GM10266 (cell line): ENCODE data around the gene TBX10.
"Not testable (repeated sequence)": the region's sequence is repeated elsewhere in the genome, so short reads cannot be mapped to it uniquely, and the experiment has no call there.

ENCODE experiments used
- DNase-seq: peaks from one replicate; pipeline ENCODE4 v3.0.0; 2012; ENCODE audit errors: extremely low spot score
- TF ChIP-seq, protein P1 (sequence below): IDR thresholded peaks from 2 replicates; pipeline ENCODE4 v1.5.1; 2012; ENCODE audit warnings: mild to moderate bottlenecking, low read depth; ENCODE audit not compliant: control insufficient read depth, insufficient read depth; ENCODE audit errors: missing control alignments

TBX10 gene

DNA sequence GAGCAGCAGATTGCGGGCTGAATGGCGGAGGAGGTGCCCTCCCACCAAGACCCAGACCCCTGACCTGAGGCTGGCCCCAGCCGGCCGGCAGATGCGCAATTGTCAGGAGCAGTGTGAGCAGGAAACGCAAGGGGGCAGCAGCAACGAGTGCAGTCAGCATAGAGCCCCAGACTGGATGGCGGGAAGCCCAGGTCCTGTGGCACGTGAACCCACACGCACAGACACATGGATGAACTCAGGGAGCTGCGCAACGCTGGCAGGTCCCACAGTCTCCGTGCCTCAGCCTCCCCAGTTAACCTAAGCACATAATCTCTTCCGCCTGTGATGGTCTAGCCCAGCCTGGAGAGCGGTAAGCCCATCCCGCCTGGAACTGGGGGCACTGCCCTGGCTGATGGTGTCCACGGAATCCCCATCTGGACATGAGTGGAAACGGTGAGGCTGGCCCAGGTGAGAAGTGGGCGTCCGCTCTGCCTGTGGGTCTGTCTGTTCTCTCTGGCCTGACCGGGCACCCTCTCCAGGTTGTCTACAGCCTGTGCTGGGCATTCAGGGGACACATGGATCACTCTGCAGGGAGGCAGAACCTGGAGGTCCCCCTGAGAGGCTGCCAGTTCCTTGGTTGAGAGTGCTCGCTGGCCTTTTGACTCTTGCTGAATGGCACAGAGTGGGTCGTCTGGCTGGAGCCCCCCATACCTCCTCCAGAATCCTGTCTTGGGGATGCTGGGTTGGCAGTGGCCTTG, 626 bp upstream of the TBX10 start:
- no peak for DNase-seq
- TF ChIP-seq, protein P1, sequence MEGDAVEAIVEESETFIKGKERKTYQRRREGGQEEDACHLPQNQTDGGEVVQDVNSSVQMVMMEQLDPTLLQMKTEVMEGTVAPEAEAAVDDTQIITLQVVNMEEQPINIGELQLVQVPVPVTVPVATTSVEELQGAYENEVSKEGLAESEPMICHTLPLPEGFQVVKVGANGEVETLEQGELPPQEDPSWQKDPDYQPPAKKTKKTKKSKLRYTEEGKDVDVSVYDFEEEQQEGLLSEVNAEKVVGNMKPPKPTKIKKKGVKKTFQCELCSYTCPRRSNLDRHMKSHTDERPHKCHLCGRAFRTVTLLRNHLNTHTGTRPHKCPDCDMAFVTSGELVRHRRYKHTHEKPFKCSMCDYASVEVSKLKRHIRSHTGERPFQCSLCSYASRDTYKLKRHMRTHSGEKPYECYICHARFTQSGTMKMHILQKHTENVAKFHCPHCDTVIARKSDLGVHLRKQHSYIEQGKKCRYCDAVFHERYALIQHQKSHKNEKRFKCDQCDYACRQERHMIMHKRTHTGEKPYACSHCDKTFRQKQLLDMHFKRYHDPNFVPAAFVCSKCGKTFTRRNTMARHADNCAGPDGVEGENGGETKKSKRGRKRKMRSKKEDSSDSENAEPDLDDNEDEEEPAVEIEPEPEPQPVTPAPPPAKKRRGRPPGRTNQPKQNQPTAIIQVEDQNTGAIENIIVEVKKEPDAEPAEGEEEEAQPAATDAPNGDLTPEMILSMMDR: peak; percentile 65

- TF ChIP-seq, protein P1: no peak
- no peak for DNase-seq
Observed at GRCh38 chr11:67638535-67639437, 777 bp downstream of the TBX10 start.

- DNase-seq: not testable (repeated sequence)
Observed at GRCh38 chr11:67637441-67637840, 2.1 kb downstream of the TBX10 start.

GRCh38 chr11:67636962-67637361, 2.6 kb downstream of the TBX10 start:
- no peak for DNase-seq
- TF ChIP-seq, protein P1: no peak

GRCh38 chr11:67635231-67635521, 4.4 kb downstream of the TBX10 start:
- TF ChIP-seq, protein P1: no peak
- no peak for DNase-seq

GRCh38 chr11:67634366-67635230, 5.0 kb downstream of the TBX10 start:
- no peak for DNase-seq
- TF ChIP-seq, protein P1: no peak

DNA sequence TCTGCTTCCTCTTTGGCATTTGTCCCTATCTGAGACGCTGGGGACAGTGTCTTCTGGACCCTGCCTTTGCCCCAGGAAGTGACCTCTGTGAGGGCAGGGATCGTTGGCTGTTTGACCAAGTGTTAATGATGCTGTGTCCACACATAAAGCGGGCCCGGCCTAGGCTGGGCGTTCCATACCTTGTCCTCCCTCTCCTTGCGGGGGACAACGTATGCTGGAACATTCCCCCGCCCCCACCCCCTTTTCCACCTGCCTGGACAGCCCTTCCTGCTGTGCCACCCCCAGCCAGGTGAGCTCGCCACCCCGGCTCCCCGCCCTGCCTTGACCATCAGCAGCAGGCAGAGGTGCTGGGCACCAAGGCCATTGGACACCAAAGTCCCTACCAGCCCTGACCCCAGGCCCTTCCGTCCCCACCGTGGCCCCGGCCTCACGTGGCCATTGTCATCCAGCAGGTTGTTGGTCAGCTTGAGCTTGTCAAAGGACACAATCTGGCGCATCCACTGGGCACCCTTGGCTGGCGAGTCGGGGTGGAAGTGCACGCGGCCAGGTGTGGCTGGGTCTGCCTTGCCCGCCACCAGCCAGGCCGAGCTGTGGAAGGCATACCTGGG, 5.7 kb downstream of the TBX10 start:
- DNase-seq: no peak
- TF ChIP-seq, protein P1: no peak
